ENCODE measurements around the gene KPNB1.

- TF ChIP-seq CTCF (IDR thresholded peaks at IDR 0.05), result peak in 2 of 6 experiments; percentile 2 to 16
- no peak for TF ChIP-seq POLR2A (IDR thresholded peaks at IDR 0.05)
Observed at GRCh38 chr17:47618410-47618809, 31.3 kb upstream of the KPNB1 start.
